HEK293 (cell line): ENCODE measurements around the gene CC2D1B.

Experiments
- BCL6B ChIP-seq: fragments of 450-650 bp; formaldehyde crosslinking; IDR thresholded peaks from 2 replicates; pipeline ENCODE4 v1.5.1; 2017; ENCODE audit warnings: missing biosample characterization, missing genetic modification characterization
- HOXD13 ChIP-seq: sonication (generic); formaldehyde crosslinking; IDR thresholded peaks from 2 replicates; pipeline ENCODE4 v1.8.0; 2022; ENCODE audit warnings: missing genetic modification reagents, borderline replicate concordance
- IKZF3 ChIP-seq: fragments of 450-650 bp; IDR thresholded peaks from 2 replicates; pipeline ENCODE4 v1.5.0; 2018; ENCODE audit warnings: missing biosample characterization, mild to moderate bottlenecking, missing genetic modification characterization, moderate library complexity
- KLF1 ChIP-seq: fragments of 450-650 bp; formaldehyde crosslinking; IDR thresholded peaks from 2 replicates; pipeline ENCODE4 v1.5.1; 2016; ENCODE audit warnings: missing biosample characterization, missing genetic modification characterization
- KLF17 ChIP-seq: fragments of 450-650 bp; formaldehyde crosslinking; IDR thresholded peaks from 2 replicates; pipeline ENCODE4 v1.5.1; 2016; ENCODE audit warnings: missing biosample characterization, missing genetic modification characterization
- RBAK ChIP-seq: fragments of 450-650 bp; formaldehyde crosslinking; IDR thresholded peaks from 2 replicates; pipeline ENCODE4 v1.5.1; 2016; ENCODE audit warnings: missing biosample characterization, missing genetic modification characterization
- SCRT2 ChIP-seq: fragments of 450-650 bp; formaldehyde crosslinking; IDR thresholded peaks from 2 replicates; pipeline ENCODE4 v1.5.1; 2016; ENCODE audit warnings: missing biosample characterization, missing genetic modification characterization
- YY1 ChIP-seq: fragments of 450-650 bp; formaldehyde crosslinking; IDR thresholded peaks from 2 replicates; pipeline ENCODE4 v1.5.1; 2018; ENCODE audit warnings: missing biosample characterization, missing genetic modification characterization
- ZBTB11 ChIP-seq: fragments of 450-650 bp; formaldehyde crosslinking; conservative IDR thresholded peaks from 2 replicates; pipeline ENCODE4 v1.5.1; 2016; ENCODE audit warnings: low read depth, missing biosample characterization, missing genetic modification characterization
- ZBTB49 ChIP-seq: fragments of 450-650 bp; formaldehyde crosslinking; IDR thresholded peaks from 2 replicates; pipeline ENCODE4 v1.5.1; 2016; ENCODE audit warnings: missing biosample characterization, missing genetic modification characterization, low read depth
- ZNF121 ChIP-seq: fragments of 450-650 bp; formaldehyde crosslinking; IDR thresholded peaks from 2 replicates; pipeline ENCODE4 v1.5.1; 2016; ENCODE audit warnings: missing biosample characterization, missing genetic modification characterization
- ZNF18 ChIP-seq: fragments of 450-650 bp; formaldehyde crosslinking; IDR thresholded peaks from 2 replicates; pipeline ENCODE4 v1.5.1; 2016; ENCODE audit warnings: missing biosample characterization, missing genetic modification characterization
- ZNF274 ChIP-seq, 2 experiments: fragments of 200-500 bp in 1 of 2; fragments of 450-650 bp in 1 of 2; sonication (Bioruptor generic) in 1 of 2; formaldehyde crosslinking in 1 of 2; IDR thresholded peaks; 2 replicates each; pipeline versions ENCODE4 v1.5.1 to v1.6.1; 2014 to 2016; ENCODE audit warnings: borderline replicate concordance in 1 of 2, inconsistent platforms in 1 of 2, low read length in 1 of 2, missing biosample characterization in 1 of 2, missing genetic modification characterization in 1 of 2
- ZNF292 ChIP-seq: fragments of 450-650 bp; formaldehyde crosslinking; IDR thresholded peaks from 2 replicates; pipeline ENCODE4 v1.5.1; 2016; ENCODE audit warnings: low read depth, missing biosample characterization, missing genetic modification characterization, borderline replicate concordance
- ZNF324 ChIP-seq: fragments of 450-650 bp; formaldehyde crosslinking; IDR thresholded peaks from 2 replicates; pipeline ENCODE4 v1.5.1; 2016; ENCODE audit warnings: missing biosample characterization, missing genetic modification characterization
- ZNF426 ChIP-seq: fragments of 450-650 bp; formaldehyde crosslinking; IDR thresholded peaks from 2 replicates; pipeline ENCODE4 v1.5.1; 2017; ENCODE audit warnings: missing biosample characterization, missing genetic modification characterization, mild to moderate bottlenecking, inconsistent platforms, moderate library complexity
- ZNF449 ChIP-seq: fragments of 450-650 bp; formaldehyde crosslinking; IDR thresholded peaks from 2 replicates; pipeline ENCODE4 v1.5.1; 2017; ENCODE audit warnings: missing biosample characterization, mild to moderate bottlenecking, missing genetic modification characterization, moderate library complexity
- ZNF513 ChIP-seq: fragments of 450-650 bp; IDR thresholded peaks from 2 replicates; pipeline ENCODE4 v1.5.1; 2018; ENCODE audit warnings: missing biosample characterization, missing genetic modification characterization
- ZNF558 ChIP-seq: fragments of 450-650 bp; formaldehyde crosslinking; IDR thresholded peaks from 2 replicates; pipeline ENCODE4 v1.5.1; 2016; ENCODE audit warnings: missing biosample characterization, missing genetic modification characterization
- ZNF580 ChIP-seq: fragments of 450-650 bp; formaldehyde crosslinking; IDR thresholded peaks from 2 replicates; pipeline ENCODE4 v1.5.1; 2016; ENCODE audit warnings: missing biosample characterization, missing genetic modification characterization
- ZNF623 ChIP-seq: fragments of 450-650 bp; formaldehyde crosslinking; IDR thresholded peaks from 2 replicates; pipeline ENCODE4 v1.5.1; 2016; ENCODE audit warnings: missing biosample characterization, missing genetic modification characterization
- ZNF629 ChIP-seq: fragments of 450-650 bp; formaldehyde crosslinking; IDR thresholded peaks from 2 replicates; pipeline ENCODE4 v1.5.1; 2017; ENCODE audit warnings: missing biosample characterization, missing genetic modification characterization
- ZNF677 ChIP-seq: fragments of 450-650 bp; IDR thresholded peaks from 2 replicates; pipeline ENCODE4 v1.5.0; 2018; ENCODE audit warnings: missing biosample characterization, mild to moderate bottlenecking, missing genetic modification characterization, moderate library complexity
- ZNF701 ChIP-seq: fragments of 450-650 bp; formaldehyde crosslinking; IDR thresholded peaks from 2 replicates; pipeline ENCODE4 v1.5.1; 2016; ENCODE audit warnings: missing biosample characterization, missing genetic modification characterization
- ZNF785 ChIP-seq: fragments of 450-650 bp; formaldehyde crosslinking; IDR thresholded peaks from 2 replicates; pipeline ENCODE4 v1.5.1; 2016; ENCODE audit warnings: missing biosample characterization, missing genetic modification characterization

CC2D1B gene

GRCh38 chr1:52365746-52366516 is at the start of gene CC2D1B (continued):
- no peak for TF ChIP-seq ZNF18
- no peak for TF ChIP-seq ZNF677 (tag by site-specific recombination)
- TF ChIP-seq RBAK (tag by site-specific recombination), result no peak
- TF ChIP-seq IKZF3, result peak; percentile 71; the same call in 1 of the 2 replicates
- no peak for TF ChIP-seq ZNF292 (tag by site-specific recombination)
- no peak for TF ChIP-seq ZNF274 (IDR thresholded peaks at IDR 0.05; ENCODE audit: low read length)
- no peak for TF ChIP-seq ZNF274 (tag by site-specific recombination; IDR thresholded peaks at IDR 0.05; ENCODE audit: borderline replicate concordance)
- no peak for TF ChIP-seq ZNF426
- TF ChIP-seq ZNF513 (tag by site-specific recombination), result no peak
- peak; percentile 89 for TF ChIP-seq KLF1 (tag by site-specific recombination)
- peak; percentile 100 for TF ChIP-seq SCRT2 (tag by site-specific recombination)
- TF ChIP-seq ZNF449 (tag by site-specific recombination), result peak; percentile 28; the same call in 1 of the 2 replicates
- no peak for TF ChIP-seq ZBTB49
- no peak for TF ChIP-seq ZNF558 (tag by site-specific recombination)
- no peak for TF ChIP-seq BCL6B
- no peak for TF ChIP-seq HOXD13 (CRISPR knock-in tag)
- peak; percentile 94 for TF ChIP-seq KLF17 (tag by site-specific recombination)
- TF ChIP-seq ZNF701 (tag by site-specific recombination), result no peak
- TF ChIP-seq ZNF623 (tag by site-specific recombination), result no peak
- 0 out of 2 replicates have a peak, but pooled peaks have one; percentile 16 for TF ChIP-seq ZNF580 (tag by site-specific recombination)
- TF ChIP-seq ZNF629 (tag by site-specific recombination), result no peak; the same call in 1 of the 2 replicates
- TF ChIP-seq YY1, result no peak
- TF ChIP-seq ZNF785, result peak; percentile 82; the same call in 1 of the 2 replicates
- TF ChIP-seq ZBTB11 (tag by site-specific recombination), result peak; percentile 69
- 0 out of 2 replicates have a peak, but pooled peaks have one; percentile 44 for TF ChIP-seq ZNF121 (tag by site-specific recombination)
- TF ChIP-seq ZNF324 (tag by site-specific recombination), result no peak; the same call in 1 of the 2 replicates
